ENCODE results near the gene TTLL8. TPM values are rescaled to one million over a fixed set of nuclear protein-coding genes. Genes with fewer than 3 reads are reported as not detected.

TTLL8 gene
- total and polyA plus RNA-seq, 4 experiments from 2014 or later, result not detected

- H3K4me3 ChIP-seq (ENCODE audit: low read length in 2 of 2), result peak overlapping the region in 1 of 2 donors; percentile 28
Observed at GRCh38 chr22:50014655-50015401, 43.3 kb downstream of the TTLL8 start.

GRCh38 chr22:50014053-50014501 lies 44.0 kb downstream of the TTLL8 start:
- H3K36me3 Mint-ChIP-seq, result no peaks in the 10 kb centered on the region
- H3K9me3 ChIP-seq (ENCODE audit: control insufficient read depth in 1 of 2, low read length in 2 of 2), result no peaks in the 10 kb centered on the region
- H3K27me3 ChIP-seq (ENCODE audit: insufficient read depth, low read length), result no peaks in the 10 kb centered on the region
- H3K36me3 ChIP-seq (ENCODE audit: insufficient read depth, low read length), result no peaks in the 10 kb centered on the region
- H3K27me3 Mint-ChIP-seq, result peaks cover 1 to 8% of the 10 kb centered on the region in 2 donors
- H3K27ac ChIP-seq (ENCODE audit: low read depth, low read length), result peak overlapping the region; percentile 31
- peaks cover 72% of the 10 kb centered on the region for H3K4me1 ChIP-seq (ENCODE audit: insufficient read depth, low read length)
- DNase-seq, result no peak
- no peaks in the 10 kb centered on the region for H3K9me3 Mint-ChIP-seq
- peak overlapping the region in 1 of 2 donors; percentile 28 for H3K4me3 ChIP-seq (ENCODE audit: low read length in 2 of 2)
- H3K27ac Mint-ChIP-seq, result peak overlapping the region in 1 of 7 donors; percentile 38
- H3K4me3 Mint-ChIP-seq, result peak overlapping the region in 4 of 8 donors; percentile 3 to 60 (median 26)
- ChIA-PET POLR2A (ENCODE audit: partially characterized antibody) (no interaction called here), CTCF (ENCODE audit: partially characterized antibody) (interaction anchor here (1.2 kb wide), 1 partner anchor 9 kb away, joined by 3 read pairs; no protein-coding TSS in a partner anchor)
- intact Hi-C loops (cut with micrococcal nuclease), result loop anchor here (10.0 kb wide), 1 partner anchor 189 kb away; the partner anchor contains the start of gene BRD1
- peaks cover 21 to 25% (median 22%) of the 10 kb centered on the region in 4 donors for H3K4me1 Mint-ChIP-seq

More at GRCh38 chr22:50014655-50015401, 43.3 kb downstream of the TTLL8 start:
- H3K4me1 Mint-ChIP-seq, result peaks cover 17 to 26% (median 24%) of the 10 kb centered on the region in 4 donors
- Histone ChIP-seq H3K27ac (ENCODE audit: low read depth, low read length) (peak overlapping the region; percentile 31), H3K27me3 (ENCODE audit: insufficient read depth, low read length) (no peaks in the 10 kb centered on the region), H3K36me3 (ENCODE audit: insufficient read depth, low read length) (no peaks in the 10 kb centered on the region), H3K9me3 (ENCODE audit: control insufficient read depth in 1 of 2, low read length in 2 of 2) (no peaks in the 10 kb centered on the region), H3K4me1 (ENCODE audit: insufficient read depth, low read length) (peaks cover 78% of the 10 kb centered on the region)
- no peaks in the 10 kb centered on the region for H3K36me3 Mint-ChIP-seq
- no peak for DNase-seq
- H3K4me3 Mint-ChIP-seq, result peak overlapping the region in 1 of 8 donors; percentile 48
- ChIA-PET POLR2A (ENCODE audit: partially characterized antibody) (interaction anchor here (1.0 kb wide), 2 partner anchors 44 to 54 kb away, joined by 3 read pairs; partner anchors contain the start of gene PIM3), CTCF (ENCODE audit: partially characterized antibody) (no interaction called here)
- no peaks in the 10 kb centered on the region for H3K9me3 Mint-ChIP-seq
- H3K27ac Mint-ChIP-seq, result no peak overlapping the region
- intact Hi-C loops (cut with micrococcal nuclease), result loop anchor here (10.0 kb wide), 1 partner anchor 190 kb away; the partner anchor contains the start of gene BRD1
- H3K27me3 Mint-ChIP-seq, result peaks cover 1 to 6% of the 10 kb centered on the region in 2 donors

DNA sequence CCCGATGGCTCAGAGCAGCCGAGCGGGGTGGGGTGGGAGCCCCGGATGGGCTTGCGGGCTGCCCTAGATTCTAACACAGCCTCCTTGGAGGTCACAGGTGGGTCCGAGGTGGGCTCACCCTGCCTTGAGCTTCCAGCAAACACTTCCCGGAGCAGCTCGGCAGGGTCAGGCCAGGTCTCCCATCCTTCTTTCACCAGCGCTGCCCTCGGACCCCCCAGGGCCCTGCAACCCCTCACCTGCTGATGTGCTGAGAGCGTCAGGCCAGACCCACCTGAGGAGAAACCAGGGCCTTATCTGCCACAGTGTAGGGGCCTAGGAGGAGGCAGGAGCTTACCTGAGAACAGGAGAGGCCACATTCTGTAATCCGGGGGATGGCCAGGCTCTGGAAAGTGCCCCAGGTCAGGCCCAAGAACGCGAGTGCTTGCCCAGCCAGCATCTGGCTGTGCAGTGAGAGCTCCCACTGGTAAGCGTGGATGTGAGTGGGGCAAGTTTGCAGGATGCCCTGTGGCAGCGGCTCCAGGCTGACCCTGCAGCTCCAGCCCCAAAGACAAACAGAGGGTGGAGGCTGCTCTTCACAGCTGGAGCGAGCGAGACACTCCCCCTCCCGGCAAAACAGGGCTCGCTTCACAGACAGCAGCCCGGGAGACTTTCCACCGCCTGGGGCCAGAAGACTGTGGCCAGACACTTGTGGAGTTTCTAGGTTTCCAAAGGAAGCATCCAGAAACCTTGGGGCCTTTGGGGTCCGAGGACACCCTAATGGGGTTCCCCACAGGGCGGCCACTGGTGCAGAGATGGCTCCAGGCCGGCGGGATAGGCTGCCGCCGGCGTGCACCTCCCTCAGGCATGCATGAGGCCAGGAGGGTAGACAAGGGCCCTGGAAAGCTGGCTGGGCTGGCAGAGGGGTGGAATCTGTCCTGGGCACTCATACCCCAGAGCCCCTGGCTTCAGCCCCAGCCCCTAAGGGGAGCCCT lies 45.6 kb downstream of the TTLL8 start, which contains the start of gene IL17REL:
TSS of gene IL17REL (minus strand) at position 555 of the 971 bp plus-strand sequence. CDS start at position 436, 119 bp downstream.
- CTCF ChIA-PET (ENCODE audit: partially characterized antibody), result interaction anchor here (0.6 to 1.4 kb wide), 2 partner anchors 18 to 976 kb away, joined by 3 to 5 read pairs; no protein-coding TSS in a partner anchor
- no peaks in the 10 kb centered on the region for H3K27me3 ChIP-seq (ENCODE audit: insufficient read depth, low read length)

GRCh38 chr22:50011447-50012210 lies 46.5 kb downstream of the TTLL8 start:
- Mint-ChIP-seq H3K9me3 (no peaks in the 10 kb centered on the region), H3K4me1 (peaks cover 5 to 28% (median 17%) of the 10 kb centered on the region in 4 donors), H3K4me3 (peak overlapping the region in 7 of 8 donors; percentile 41 to 79 (median 56)), H3K27me3 (peaks cover 1 to 8% of the 10 kb centered on the region in 2 donors), H3K27ac (peak overlapping the region in 6 of 7 donors; percentile 12 to 77 (median 64)), H3K36me3 (no peaks in the 10 kb centered on the region)
- no peaks in the 10 kb centered on the region for H3K9me3 ChIP-seq (ENCODE audit: control insufficient read depth in 1 of 2, low read length in 2 of 2)
- no peaks in the 10 kb centered on the region for H3K36me3 ChIP-seq (ENCODE audit: insufficient read depth, low read length)
- H3K4me3 ChIP-seq (ENCODE audit: low read length in 2 of 2), result no peak overlapping the region
- H3K27ac ChIP-seq (ENCODE audit: low read depth, low read length), result peak overlapping the region; percentile 61
- H3K27me3 ChIP-seq (ENCODE audit: insufficient read depth, low read length), result no peaks in the 10 kb centered on the region
- intact Hi-C loops (cut with micrococcal nuclease), result loop anchor here (10.0 kb wide), 1 partner anchor 187 kb away; the partner anchor contains the start of gene BRD1
- ChIA-PET POLR2A (ENCODE audit: partially characterized antibody) (no interaction called here), CTCF (ENCODE audit: partially characterized antibody) (interaction anchor here (1.4 kb wide), 1 partner anchor 19 kb away, joined by 5 read pairs; no protein-coding TSS in a partner anchor)
- DNase-seq, result peak in 1 of 5 donors; percentile 54
- peaks cover 48% of the 10 kb centered on the region for H3K4me1 ChIP-seq (ENCODE audit: insufficient read depth, low read length)

More for the DNA sequence above, 45.6 kb downstream of the TTLL8 start, which contains the start of gene IL17REL:
- H3K4me1 Mint-ChIP-seq, result peaks cover 7 to 28% (median 18%) of the 10 kb centered on the region in 4 donors
- H3K4me1 ChIP-seq (ENCODE audit: insufficient read depth, low read length), result peaks cover 56% of the 10 kb centered on the region
- no peak within 1 kb of the TSS for H3K4me3 ChIP-seq (ENCODE audit: low read length in 2 of 2)
- H3K27me3 Mint-ChIP-seq, result peaks cover 1 to 8% of the 10 kb centered on the region in 2 donors
- no peaks in the 10 kb centered on the region for H3K9me3 ChIP-seq (ENCODE audit: control insufficient read depth in 1 of 2, low read length in 2 of 2)
- H3K4me3 Mint-ChIP-seq, result peak within 1 kb of the TSS in 6 of 8 donors; percentile 46 to 79 (median 56)
- no peaks in the 10 kb centered on the region for H3K36me3 ChIP-seq (ENCODE audit: insufficient read depth, low read length)
- no peak for DNase-seq
- H3K36me3 Mint-ChIP-seq, result no peaks in the 10 kb centered on the region
- peak within 1 kb of the TSS; percentile 61 for H3K27ac ChIP-seq (ENCODE audit: low read depth, low read length)
- H3K9me3 Mint-ChIP-seq, result no peaks in the 10 kb centered on the region
- H3K27ac Mint-ChIP-seq, result peak within 1 kb of the TSS in 6 of 7 donors; percentile 17 to 84 (median 70)
- POLR2A ChIA-PET (ENCODE audit: partially characterized antibody), result no interaction called here
- intact Hi-C loops (cut with micrococcal nuclease), result loop anchor here (10.0 kb wide), 1 partner anchor 188 kb away; the partner anchor contains the start of gene BRD1

- Mint-ChIP-seq H3K36me3 (no peaks in the 10 kb centered on the region), H3K27ac (peak overlapping the region in 4 of 7 donors; percentile 46 to 77 (median 72)), H3K4me1 (peaks cover 5 to 28% (median 16%) of the 10 kb centered on the region in 4 donors), H3K4me3 (peak overlapping the region in 7 of 8 donors; percentile 21 to 79 (median 56)), H3K9me3 (no peaks in the 10 kb centered on the region), H3K27me3 (peaks cover 1 to 8% of the 10 kb centered on the region in 2 donors)
- intact Hi-C loops (cut with micrococcal nuclease), result loop anchor here (10.0 kb wide), 1 partner anchor 186 kb away; the partner anchor contains the start of gene BRD1
- ChIA-PET CTCF (ENCODE audit: partially characterized antibody) (no interaction called here), POLR2A (ENCODE audit: partially characterized antibody) (no interaction called here)
- Histone ChIP-seq H3K27ac (ENCODE audit: low read depth, low read length) (peak overlapping the region; percentile 61), H3K4me1 (ENCODE audit: insufficient read depth, low read length) (peaks cover 40% of the 10 kb centered on the region), H3K4me3 (ENCODE audit: low read length in 2 of 2) (no peak overlapping the region), H3K9me3 (ENCODE audit: control insufficient read depth in 1 of 2, low read length in 2 of 2) (no peaks in the 10 kb centered on the region), H3K27me3 (ENCODE audit: insufficient read depth, low read length) (no peaks in the 10 kb centered on the region), H3K36me3 (ENCODE audit: insufficient read depth, low read length) (no peaks in the 10 kb centered on the region)
- peak; percentile 52 to 84 (median 64) for DNase-seq
Observed at GRCh38 chr22:50010676-50011446, 47.2 kb downstream of the TTLL8 start.

All from CD4-positive, alpha-beta memory T cell (primary cell).